ENCODE results near the gene TFF1.

DNA sequence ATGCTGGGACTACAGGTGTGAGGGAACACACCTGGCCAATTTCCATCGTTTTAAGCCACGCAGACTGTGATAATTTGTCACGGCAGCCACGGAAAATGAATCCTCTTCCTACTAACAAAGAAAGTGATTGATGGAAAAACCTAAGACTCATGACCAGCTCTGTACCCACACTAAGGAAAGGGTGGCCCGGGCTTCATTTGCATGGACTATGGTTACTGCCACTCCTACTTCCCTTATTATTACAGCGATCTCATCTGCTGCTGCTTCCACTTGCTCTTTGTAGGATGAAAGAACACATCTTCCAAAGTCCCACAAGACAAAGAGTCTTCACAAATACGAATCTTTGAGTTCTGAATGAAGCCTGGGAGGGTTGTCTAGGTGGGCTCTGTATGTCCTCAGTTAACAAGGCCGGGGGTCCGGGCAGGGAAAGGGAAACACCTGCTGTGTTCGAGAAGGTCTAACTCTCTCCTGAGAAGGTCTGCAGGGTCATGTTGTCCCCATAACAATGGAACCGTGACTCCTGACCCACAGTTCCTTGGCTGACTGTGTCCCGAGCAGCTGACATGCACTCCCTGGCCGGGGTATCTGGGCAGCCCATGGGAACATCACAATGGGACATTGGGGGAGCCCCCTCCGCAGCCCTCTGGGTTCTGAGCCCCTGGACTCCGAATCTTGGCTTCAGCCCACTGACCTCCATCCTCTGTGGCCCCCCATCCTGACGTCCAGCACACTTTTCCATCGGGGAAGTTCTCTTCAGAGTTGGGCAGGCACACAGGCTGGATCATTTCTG lies 13.3 kb upstream of the TFF1 start:
- TF ChIP-seq, protein P1, sequence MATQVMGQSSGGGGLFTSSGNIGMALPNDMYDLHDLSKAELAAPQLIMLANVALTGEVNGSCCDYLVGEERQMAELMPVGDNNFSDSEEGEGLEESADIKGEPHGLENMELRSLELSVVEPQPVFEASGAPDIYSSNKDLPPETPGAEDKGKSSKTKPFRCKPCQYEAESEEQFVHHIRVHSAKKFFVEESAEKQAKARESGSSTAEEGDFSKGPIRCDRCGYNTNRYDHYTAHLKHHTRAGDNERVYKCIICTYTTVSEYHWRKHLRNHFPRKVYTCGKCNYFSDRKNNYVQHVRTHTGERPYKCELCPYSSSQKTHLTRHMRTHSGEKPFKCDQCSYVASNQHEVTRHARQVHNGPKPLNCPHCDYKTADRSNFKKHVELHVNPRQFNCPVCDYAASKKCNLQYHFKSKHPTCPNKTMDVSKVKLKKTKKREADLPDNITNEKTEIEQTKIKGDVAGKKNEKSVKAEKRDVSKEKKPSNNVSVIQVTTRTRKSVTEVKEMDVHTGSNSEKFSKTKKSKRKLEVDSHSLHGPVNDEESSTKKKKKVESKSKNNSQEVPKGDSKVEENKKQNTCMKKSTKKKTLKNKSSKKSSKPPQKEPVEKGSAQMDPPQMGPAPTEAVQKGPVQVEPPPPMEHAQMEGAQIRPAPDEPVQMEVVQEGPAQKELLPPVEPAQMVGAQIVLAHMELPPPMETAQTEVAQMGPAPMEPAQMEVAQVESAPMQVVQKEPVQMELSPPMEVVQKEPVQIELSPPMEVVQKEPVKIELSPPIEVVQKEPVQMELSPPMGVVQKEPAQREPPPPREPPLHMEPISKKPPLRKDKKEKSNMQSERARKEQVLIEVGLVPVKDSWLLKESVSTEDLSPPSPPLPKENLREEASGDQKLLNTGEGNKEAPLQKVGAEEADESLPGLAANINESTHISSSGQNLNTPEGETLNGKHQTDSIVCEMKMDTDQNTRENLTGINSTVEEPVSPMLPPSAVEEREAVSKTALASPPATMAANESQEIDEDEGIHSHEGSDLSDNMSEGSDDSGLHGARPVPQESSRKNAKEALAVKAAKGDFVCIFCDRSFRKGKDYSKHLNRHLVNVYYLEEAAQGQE (IDR thresholded peaks at IDR 0.05; ENCODE audit: insufficient read depth in 1 of 2, low read depth in 2 of 2, low read length in 2 of 2) = no peak
- no peak for TF ChIP-seq TAF1 (IDR thresholded peaks at IDR 0.05; ENCODE audit: borderline replicate concordance, insufficient read depth, low read length)
- no peak for TF ChIP-seq SIN3A (IDR thresholded peaks at IDR 0.05; ENCODE audit: borderline replicate concordance, insufficient read depth, low read length)
